ENCODE measurements around the gene THBS2. TPM values are rescaled to one million over a fixed set of nuclear protein-coding genes. Genes with fewer than 3 reads are reported as not detected.
A peak's percentile ranks its signal among the peaks of the same experiment; 100 is the strongest.

Gene THBS2
- total and polyA plus RNA-seq, 9 donors, result 26.5 to 151 (median 65.3) TPM

- H3K27ac ChIP-seq, result no peak overlapping the region
- H3K4me1 ChIP-seq (ENCODE audit: insufficient read depth), result peaks cover 6% of the 10 kb centered on the region
- no peaks in the 10 kb centered on the region for H3K9me3 ChIP-seq
- DNase-seq, result peak in 2 of 5 donors; percentile 6 to 8
- 94 to 98% (median 95%) methylated on average over 6 of the region's 6 CpGs for WGBS, 3 donors
- peaks cover 2% of the 10 kb centered on the region for H3K36me3 ChIP-seq
- intact Hi-C loops (cut with DNase I), result loop anchor here in 1 of 4 donors (10.0 kb wide), 1 partner anchor 491 kb away; the partner anchor contains the start of gene PHF10
- H3K4me3 ChIP-seq, result no peak overlapping the region
- no peak for TF ChIP-seq EP300 (IDR thresholded peaks at IDR 0.05)
- no peak for TF ChIP-seq POLR2A (IDR thresholded peaks at IDR 0.05)
- no peak for TF ChIP-seq CTCF (IDR thresholded peaks at IDR 0.05)
- no peaks in the 10 kb centered on the region for H3K27me3 ChIP-seq
These were observed 19.8 kb downstream of the THBS2 start for GRCh38 chr6:169233832-169234231.

DNA sequence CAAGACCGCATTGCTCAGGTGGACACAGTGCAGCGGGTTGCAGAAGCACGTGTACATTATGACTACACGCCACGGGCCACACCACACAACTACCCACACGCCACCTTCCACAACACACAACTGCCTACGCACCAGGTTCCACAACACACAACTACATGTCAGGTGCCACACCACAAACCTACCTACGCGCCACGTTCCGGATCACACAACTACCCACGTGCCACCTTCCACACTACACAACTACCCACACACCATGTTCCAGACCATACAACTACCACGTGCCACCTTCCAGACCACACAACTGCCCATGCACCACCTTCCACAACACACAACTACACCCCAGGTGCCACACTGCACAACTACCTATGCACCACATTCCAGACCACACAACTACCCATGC lies 20.5 kb downstream of the THBS2 start:
- no peak overlapping the region for H3K4me3 ChIP-seq
- 97% methylated on average over 13 of the region's 13 CpGs for WGBS, 3 donors
- H3K4me1 ChIP-seq (ENCODE audit: insufficient read depth), result peaks cover 6% of the 10 kb centered on the region
- no peak for TF ChIP-seq EP300 (IDR thresholded peaks at IDR 0.05)
- no peak for TF ChIP-seq POLR2A (IDR thresholded peaks at IDR 0.05)
- TF ChIP-seq CTCF (IDR thresholded peaks at IDR 0.05), result no peak
- H3K9me3 ChIP-seq, result no peaks in the 10 kb centered on the region
- H3K27me3 ChIP-seq, result no peaks in the 10 kb centered on the region
- no peak overlapping the region for H3K27ac ChIP-seq
- intact Hi-C loops (cut with DNase I), result loop anchor here in 1 of 4 donors (10.0 kb wide), 1 partner anchor 492 kb away; the partner anchor contains the start of gene PHF10
- peaks cover 2% of the 10 kb centered on the region for H3K36me3 ChIP-seq
- DNase-seq, result no peak

GRCh38 chr6:169232507-169232931 lies 21.1 kb downstream of the THBS2 start:
- DNase-seq, result peak in 1 of 5 donors; percentile 24

GRCh38 chr6:169231790-169232506 lies 21.7 kb downstream of the THBS2 start:
- Histone ChIP-seq H3K4me3 (no peak overlapping the region), H3K36me3 (peaks cover 2% of the 10 kb centered on the region), H3K27ac (peak overlapping the region in 1 of 2 donors; percentile 59), H3K4me1 (ENCODE audit: insufficient read depth) (peaks cover 6% of the 10 kb centered on the region), H3K9me3 (no peaks in the 10 kb centered on the region), H3K27me3 (no peaks in the 10 kb centered on the region)
- DNase-seq, result peak in 2 of 5 donors; percentile 18 to 32
- WGBS, 3 donors, result 95 to 97% (median 96%) methylated on average over 53 to 55 of the region's 55 CpGs
- TF ChIP-seq CTCF (IDR thresholded peaks at IDR 0.05) (no peak), POLR2A (IDR thresholded peaks at IDR 0.05) (no peak), EP300 (IDR thresholded peaks at IDR 0.05) (no peak)
- intact Hi-C loops (cut with DNase I), result loop anchor here in 1 of 4 donors (10.0 kb wide), 1 partner anchor 493 kb away; the partner anchor contains the start of gene PHF10

More at GRCh38 chr6:169232507-169232931, 21.1 kb downstream of the THBS2 start:
- TF ChIP-seq CTCF (IDR thresholded peaks at IDR 0.05) (no peak), EP300 (IDR thresholded peaks at IDR 0.05) (no peak), POLR2A (IDR thresholded peaks at IDR 0.05) (no peak)
- H3K36me3 ChIP-seq, result peaks cover 2% of the 10 kb centered on the region
- no peaks in the 10 kb centered on the region for H3K9me3 ChIP-seq
- H3K27ac ChIP-seq, result no peak overlapping the region
- WGBS, 3 donors, result 91 to 95% (median 94%) methylated on average over 22 of the region's 22 CpGs
- intact Hi-C loops (cut with DNase I), result loop anchor here in 1 of 4 donors (10.0 kb wide), 1 partner anchor 492 kb away; the partner anchor contains the start of gene PHF10
- peaks cover 6% of the 10 kb centered on the region for H3K4me1 ChIP-seq (ENCODE audit: insufficient read depth)
- no peaks in the 10 kb centered on the region for H3K27me3 ChIP-seq
- no peak overlapping the region for H3K4me3 ChIP-seq

Data from ovary (tissue), 9 donors.